AG10803 (cell line): ENCODE results near the gene ALX4.

Source experiments
- DNase-seq: peaks from one replicate; pipeline ENCODE4 v3.0.0; 2010; ENCODE audit warnings: low read depth
- H3K4me3 ChIP-seq: 2 replicates; pipeline ENCODE4 v1.5.1; 2011; ENCODE audit warnings: mild to moderate bottlenecking, low read length, control low read depth
- CTCF ChIP-seq: conservative IDR thresholded peaks from 2 replicates; pipeline ENCODE4 v1.5.1; 2011; ENCODE audit warnings: mild to moderate bottlenecking, low read length, control low read depth, inconsistent platforms

ALX4 gene

GRCh38 chr11:44221456-44221855, 88.5 kb downstream of the ALX4 start:
- TF ChIP-seq CTCF = no peak
- DNase-seq = no peak
- H3K4me3 ChIP-seq = no peak overlapping the region

GRCh38 chr11:44219830-44220796, 89.8 kb downstream of the ALX4 start:
- TF ChIP-seq CTCF = no peak
- no peak overlapping the region for H3K4me3 ChIP-seq
- DNase-seq = no peak

- DNase-seq = no peak
- TF ChIP-seq CTCF = no peak
- H3K4me3 ChIP-seq = no peak overlapping the region
Observed at GRCh38 chr11:44217432-44217831, 92.5 kb downstream of the ALX4 start.

- TF ChIP-seq CTCF = no peak
- no peak for DNase-seq
- H3K4me3 ChIP-seq = no peak overlapping the region
Observed at GRCh38 chr11:44213148-44213547, 96.8 kb downstream of the ALX4 start.

- no peak for DNase-seq
- H3K4me3 ChIP-seq = no peak overlapping the region
- TF ChIP-seq CTCF = no peak
Observed at GRCh38 chr11:44212128-44212527, 97.8 kb downstream of the ALX4 start.
